Upper lobe of left lung (tissue), 6 donors: Measurements from ENCODE around the gene PRSS36. TPM values are rescaled to one million over a fixed set of nuclear protein-coding genes. Genes with fewer than 3 reads are reported as not detected.

Experiments
- ATAC-seq, 2 donors: fragments of 200-7000 bp; cut with Tn5 transposase; one replicate each; pipeline ENCODE4 v1.9.1; 2022; ENCODE audit warnings: mild to moderate bottlenecking in 2 of 2, moderate library complexity in 2 of 2; ENCODE audit not compliant: low FRiP score in 2 of 2
- DNase-seq, 2 donors: peaks; one replicate each; pipeline ENCODE4 v3.0.0-alpha.2; 2019 to 2020
- H3K27ac ChIP-seq, 4 donors: fragments of 200-600 bp; sonication (generic); one replicate each; pipeline ENCODE4 v1.5.1; 2016 to 2019
- H3K27me3 ChIP-seq, 4 donors: fragments of 200-600 bp; sonication (generic); one replicate each; pipeline ENCODE4 v1.5.1; 2017 to 2019
- H3K36me3 ChIP-seq, 4 donors: fragments of 200-600 bp; sonication (generic); one replicate each; pipeline ENCODE4 v1.5.1; 2016 to 2019
- H3K4me1 ChIP-seq, 4 donors: fragments of 200-600 bp; sonication (generic); one replicate each; pipeline ENCODE4 v1.5.1; 2018 to 2019
- H3K4me3 ChIP-seq, 4 donors: fragments of 200-600 bp; sonication (generic); one replicate each; pipeline ENCODE4 v1.5.1; 2017 to 2019; ENCODE audit warnings: mild to moderate bottlenecking in 2 of 4, moderate library complexity in 1 of 4
- H3K9me3 ChIP-seq, 4 donors: fragments of 200-600 bp; sonication (generic); one replicate each; pipeline ENCODE4 v1.5.1; 2018 to 2019
- EP300 ChIP-seq, 4 donors: sonication (generic); formaldehyde crosslinking; IDR thresholded peaks; one replicate each; pipeline ENCODE4 v1.5.1; 2017; ENCODE audit warnings: antibody characterized with exemption in 4 of 4, control low read depth in 2 of 4
- POLR2A ChIP-seq, 4 donors: fragments of 450-650 bp; IDR thresholded peaks; one replicate each; pipeline ENCODE4 v1.5.1; 2016 to 2017; ENCODE audit warnings: antibody characterized with exemption in 4 of 4, mild to moderate bottlenecking in 2 of 4
- POLR2AphosphoS5 ChIP-seq, 2 donors: sonication (generic); formaldehyde crosslinking; IDR thresholded peaks; one replicate each; pipeline ENCODE4 v1.5.1; 2017; ENCODE audit warnings: antibody characterized with exemption in 2 of 2
- WGBS, 2 donors: methylation state at CpG; one replicate each; pipeline ENCODE4 v1.1.5; 2017 to 2018; 5-methylcytosine and 5-hydroxymethylcytosine counted together
- total RNA-seq, 6 donors: library from RNA; depleted of rRNA in 4 of 6; stranded (reverse); fragments of >200 nt in 4 of 6; gene quantifications; one replicate each; pipeline versions ENCODE4 v1.1.0 to v1.2.1, GENCODE V29; 2016 to 2021
- TF ChIP-seq, protein P1 (sequence below), 6 experiments: fragments of 450-650 bp in 4 of 6; fragments of 200-600 bp in 2 of 6; sonication (generic) in 2 of 6; IDR thresholded peaks; one replicate each; pipeline ENCODE4 v1.5.1; 2016 to 2019; ENCODE audit warnings: antibody characterized with exemption in 6 of 6
- donor health status: DM: no; HTN: no; CAD: no; lungs with moderate emphysema.
- donor health status: DM: no; HTN: yes; CAD: no; lungs with severe emphysema.

PRSS36 gene
- total RNA-seq, 6 donors from 2014 or later, result 1.4 to 61.8 (median 5.6) TPM

DNA sequence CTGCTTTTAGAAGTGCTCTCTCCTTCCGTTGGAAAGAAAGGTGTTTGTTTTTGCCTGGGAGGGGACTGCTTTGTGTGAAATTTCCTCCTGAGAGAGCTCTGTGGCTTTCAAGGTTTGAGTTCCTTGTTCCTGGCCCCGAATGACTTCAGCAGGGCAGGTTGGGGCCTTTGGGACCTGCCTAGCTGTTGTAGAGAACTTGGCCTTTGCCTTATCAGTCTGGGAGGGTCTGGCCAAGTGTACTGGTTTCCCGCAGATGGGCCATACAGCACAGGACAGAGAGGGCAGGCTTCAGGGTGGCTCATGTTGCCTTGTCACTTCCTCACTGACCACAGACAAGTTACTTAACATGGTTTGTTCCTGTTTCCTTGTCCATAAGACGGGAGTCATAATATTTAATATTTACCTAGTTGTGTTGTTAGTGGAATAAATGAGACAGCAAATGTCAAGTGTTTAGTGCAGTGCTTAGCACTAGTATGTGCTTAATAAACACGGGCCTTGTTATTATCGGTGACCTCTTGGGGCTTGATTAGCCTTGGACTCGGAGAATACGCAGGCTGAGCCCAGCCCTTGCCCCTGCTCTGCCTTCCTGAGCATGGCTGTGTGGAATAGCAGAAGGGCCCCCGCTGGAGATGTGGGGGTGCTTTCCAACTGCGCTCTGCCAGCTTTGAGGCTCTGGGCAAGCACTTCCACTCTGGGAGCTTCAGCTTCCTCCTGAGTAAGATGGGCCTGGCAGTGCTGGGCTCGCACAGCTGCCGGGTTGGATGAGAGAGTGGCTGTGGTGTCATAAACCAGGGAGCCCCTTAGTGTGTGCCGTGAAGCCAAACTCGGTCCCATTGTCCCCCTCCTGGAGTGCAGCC lies 20.9 kb downstream of the PRSS36 start:
- peak in 1 of 2 donors; percentile 94 for DNase-seq
- 40 to 75% methylated on average over 9 to 14 of the region's 14 CpGs for WGBS, 2 donors
- peak overlapping the region; percentile 91 to 94 (median 92) for H3K27ac ChIP-seq
- no peak overlapping the region for H3K4me3 ChIP-seq
- H3K27me3 ChIP-seq, result no peaks in the 10 kb centered on the region
- peak; percentile 84 to 88 for ATAC-seq
- H3K9me3 ChIP-seq, result no peaks in the 10 kb centered on the region
- TF ChIP-seq POLR2A (IDR thresholded peaks at IDR 0.05), result peak in 1 of 4 donors; percentile 76
- TF ChIP-seq, protein P1, sequence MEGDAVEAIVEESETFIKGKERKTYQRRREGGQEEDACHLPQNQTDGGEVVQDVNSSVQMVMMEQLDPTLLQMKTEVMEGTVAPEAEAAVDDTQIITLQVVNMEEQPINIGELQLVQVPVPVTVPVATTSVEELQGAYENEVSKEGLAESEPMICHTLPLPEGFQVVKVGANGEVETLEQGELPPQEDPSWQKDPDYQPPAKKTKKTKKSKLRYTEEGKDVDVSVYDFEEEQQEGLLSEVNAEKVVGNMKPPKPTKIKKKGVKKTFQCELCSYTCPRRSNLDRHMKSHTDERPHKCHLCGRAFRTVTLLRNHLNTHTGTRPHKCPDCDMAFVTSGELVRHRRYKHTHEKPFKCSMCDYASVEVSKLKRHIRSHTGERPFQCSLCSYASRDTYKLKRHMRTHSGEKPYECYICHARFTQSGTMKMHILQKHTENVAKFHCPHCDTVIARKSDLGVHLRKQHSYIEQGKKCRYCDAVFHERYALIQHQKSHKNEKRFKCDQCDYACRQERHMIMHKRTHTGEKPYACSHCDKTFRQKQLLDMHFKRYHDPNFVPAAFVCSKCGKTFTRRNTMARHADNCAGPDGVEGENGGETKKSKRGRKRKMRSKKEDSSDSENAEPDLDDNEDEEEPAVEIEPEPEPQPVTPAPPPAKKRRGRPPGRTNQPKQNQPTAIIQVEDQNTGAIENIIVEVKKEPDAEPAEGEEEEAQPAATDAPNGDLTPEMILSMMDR (IDR thresholded peaks at IDR 0.05), result peak in 1 of 6 experiments; percentile 6
- peak; percentile 81 to 87 for TF ChIP-seq POLR2AphosphoS5 (IDR thresholded peaks at IDR 0.05)
- peak in 2 of 4 donors; percentile 58 to 78 for TF ChIP-seq EP300 (IDR thresholded peaks at IDR 0.05)
- peaks cover 0 to 79% (median 42%) of the 10 kb centered on the region in 4 donors for H3K36me3 ChIP-seq
- peaks cover 29 to 74% (median 57%) of the 10 kb centered on the region in 4 donors for H3K4me1 ChIP-seq

DNA sequence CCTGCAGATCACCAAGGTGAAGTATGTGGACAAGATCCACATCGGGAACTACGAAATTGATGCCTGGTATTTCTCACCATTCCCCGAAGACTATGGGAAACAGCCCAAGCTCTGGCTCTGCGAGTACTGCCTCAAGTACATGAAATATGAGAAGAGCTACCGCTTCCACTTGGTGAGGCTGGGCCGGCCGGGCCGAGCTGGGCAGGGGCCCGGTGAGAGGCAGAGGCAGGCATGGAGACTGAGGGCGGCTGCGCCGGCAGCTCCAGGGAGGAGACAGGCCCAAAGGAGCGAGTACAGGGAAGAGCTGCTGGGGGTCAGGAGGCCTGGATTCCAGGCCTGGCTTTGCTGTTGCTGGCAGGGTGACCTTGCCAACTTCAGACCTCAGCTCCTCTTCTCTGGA lies 22.7 kb downstream of the PRSS36 start:
- 65 to 87% methylated on average over 12 to 13 of the region's 13 CpGs for WGBS, 2 donors
- no peak for TF ChIP-seq POLR2AphosphoS5 (IDR thresholded peaks at IDR 0.05)
- TF ChIP-seq POLR2A (IDR thresholded peaks at IDR 0.05), result peak in 1 of 4 donors; percentile 68
- H3K9me3 ChIP-seq, result no peaks in the 10 kb centered on the region
- peak overlapping the region; percentile 91 to 94 (median 92) for H3K27ac ChIP-seq
- no peak overlapping the region for H3K4me3 ChIP-seq
- H3K4me1 ChIP-seq, result peaks cover 29 to 58% (median 51%) of the 10 kb centered on the region in 4 donors
- ATAC-seq (peak in 1 of 2 donors; percentile 38), DNase-seq (peak; percentile 80 to 87)
- peaks cover 4 to 93% (median 43%) of the 10 kb centered on the region in 4 donors for H3K36me3 ChIP-seq
- H3K27me3 ChIP-seq, result no peaks in the 10 kb centered on the region

DNA sequence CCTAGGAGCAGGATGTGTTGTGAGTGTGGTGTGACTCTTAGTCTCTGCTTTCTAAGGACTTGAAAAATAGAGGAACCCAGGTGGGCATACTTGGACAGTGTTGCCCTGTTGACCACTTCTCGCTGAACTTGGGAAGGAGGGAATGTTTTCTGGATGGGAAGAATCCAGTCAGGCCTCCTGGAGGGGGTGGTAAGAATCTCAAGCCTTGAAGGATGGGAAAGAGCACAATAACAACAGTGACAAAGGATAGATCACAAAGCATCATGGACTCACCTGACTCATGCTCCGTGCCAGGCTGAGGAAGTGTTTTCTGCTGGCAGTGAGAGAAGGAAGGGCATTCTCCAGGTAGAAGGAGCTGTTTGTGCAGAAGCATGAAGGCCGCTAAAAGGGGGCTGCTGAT lies 24.0 kb downstream of the PRSS36 start:
- Histone ChIP-seq H3K27ac (peak overlapping the region in 1 of 4 donors; percentile 91), H3K36me3 (peaks cover 10 to 93% (median 41%) of the 10 kb centered on the region in 4 donors), H3K4me1 (peaks cover 29 to 45% (median 41%) of the 10 kb centered on the region in 4 donors), H3K9me3 (no peaks in the 10 kb centered on the region), H3K4me3 (no peak overlapping the region), H3K27me3 (no peaks in the 10 kb centered on the region)
- 90 to 94% methylated on average over 3 of the region's 3 CpGs for WGBS, 2 donors
- ATAC-seq (no peak), DNase-seq (no peak)
- no peak for TF ChIP-seq POLR2AphosphoS5 (IDR thresholded peaks at IDR 0.05)
- TF ChIP-seq EP300 (IDR thresholded peaks at IDR 0.05), result no peak
- no peak for TF ChIP-seq POLR2A (IDR thresholded peaks at IDR 0.05)
- TF ChIP-seq, protein P1 (IDR thresholded peaks at IDR 0.05), result no peak

DNA sequence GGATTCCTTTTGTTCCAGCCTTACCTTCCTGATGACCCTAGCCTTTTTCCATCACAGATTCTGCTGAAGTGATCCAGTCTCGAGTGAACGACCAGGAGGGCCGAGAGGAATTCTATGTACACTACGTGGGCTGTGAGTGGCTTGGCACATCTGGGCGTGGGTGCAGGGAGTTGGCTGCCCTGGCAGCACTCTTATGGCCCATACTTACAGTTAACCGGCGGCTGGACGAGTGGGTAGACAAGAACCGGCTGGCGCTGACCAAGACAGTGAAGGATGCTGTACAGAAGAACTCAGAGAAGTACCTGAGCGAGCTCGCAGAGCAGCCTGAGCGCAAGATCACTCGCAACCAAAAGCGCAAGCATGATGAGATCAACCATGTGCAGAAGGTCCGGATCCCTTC lies 29.7 kb downstream of the PRSS36 start:
- peak in 1 of 2 donors; percentile 28 for DNase-seq
- TF ChIP-seq EP300 (IDR thresholded peaks at IDR 0.05) (no peak), POLR2A (IDR thresholded peaks at IDR 0.05) (no peak), POLR2AphosphoS5 (IDR thresholded peaks at IDR 0.05) (no peak)
- H3K27ac ChIP-seq, result peak overlapping the region; percentile 16 to 97 (median 96)
- no peaks in the 10 kb centered on the region for H3K27me3 ChIP-seq
- no peaks in the 10 kb centered on the region for H3K9me3 ChIP-seq
- no peak for ATAC-seq
- no peak overlapping the region for H3K4me3 ChIP-seq
- WGBS, 2 donors, result 74 to 90% methylated on average over 16 of the region's 16 CpGs
- peaks cover 21 to 28% (median 22%) of the 10 kb centered on the region in 4 donors for H3K4me1 ChIP-seq
- peaks cover 18 to 63% (median 34%) of the 10 kb centered on the region in 4 donors for H3K36me3 ChIP-seq

DNA sequence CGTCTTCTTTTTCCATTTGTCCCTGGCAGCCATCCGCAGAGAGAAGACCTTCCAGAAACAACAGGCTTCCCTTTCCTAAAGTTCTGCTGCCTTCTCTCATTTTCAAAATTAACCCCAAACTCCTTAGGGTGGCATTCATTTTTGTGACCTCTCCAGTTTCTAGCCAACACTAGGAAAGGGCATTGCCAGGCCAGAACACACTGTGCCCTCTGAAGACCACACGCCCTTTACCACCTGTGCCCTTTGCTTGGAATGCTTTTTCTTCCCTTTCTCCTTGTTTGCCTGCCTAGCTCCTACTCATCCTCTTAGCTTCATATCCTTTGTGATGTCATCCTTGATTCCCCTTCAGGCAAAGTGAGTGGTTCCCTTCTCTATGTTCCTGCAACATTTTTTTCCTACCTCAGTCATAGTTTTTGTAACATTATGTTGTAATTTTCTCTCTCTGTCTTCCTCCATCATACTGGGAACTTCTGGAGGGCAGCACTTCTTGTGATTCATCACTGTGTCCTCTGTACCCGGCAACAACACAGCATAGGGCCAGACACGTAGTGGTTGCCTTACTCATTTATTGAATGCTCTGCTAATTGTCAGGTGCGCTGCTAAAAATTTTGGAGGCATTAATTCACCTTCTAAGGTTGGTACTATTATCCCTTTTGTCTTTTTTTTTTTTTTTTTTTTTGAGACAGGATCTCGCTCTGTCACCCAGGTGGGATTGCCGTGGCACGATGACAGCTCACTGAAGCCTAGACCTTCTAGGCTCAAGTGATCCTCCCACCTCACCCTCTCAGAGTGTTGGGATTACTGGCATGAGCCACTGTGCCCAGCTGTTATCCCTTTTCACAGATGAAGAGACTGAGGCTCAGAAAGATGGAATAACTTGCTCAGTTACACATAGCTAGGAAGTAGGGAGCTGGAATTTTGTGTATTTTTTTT lies 31.4 kb downstream of the PRSS36 start:
- H3K4me1 ChIP-seq, result peaks cover 21 to 41% (median 28%) of the 10 kb centered on the region in 4 donors
- peak in 1 of 2 donors; percentile 63 for DNase-seq
- H3K36me3 ChIP-seq, result peaks cover 18 to 47% (median 31%) of the 10 kb centered on the region in 4 donors
- no peaks in the 10 kb centered on the region for H3K9me3 ChIP-seq
- 55 to 57% methylated on average over 9 of the region's 9 CpGs for WGBS, 2 donors
- H3K27ac ChIP-seq, result peak overlapping the region; percentile 95 to 97 (median 97)
- TF ChIP-seq EP300 (IDR thresholded peaks at IDR 0.05) (peak in 2 of 4 donors; percentile 7 to 50), POLR2AphosphoS5 (IDR thresholded peaks at IDR 0.05) (peak in 1 of 2 donors; percentile 67), POLR2A (IDR thresholded peaks at IDR 0.05) (peak in 1 of 4 donors; percentile 32)
- TF ChIP-seq, protein P1 (IDR thresholded peaks at IDR 0.05), result no peak
- ATAC-seq, result peak; percentile 13 to 23
- H3K27me3 ChIP-seq, result no peaks in the 10 kb centered on the region
- peak overlapping the region; percentile 69 to 98 (median 78) for H3K4me3 ChIP-seq
